ENCODE results near the gene ARRB1. TPM values are rescaled to one million over a fixed set of nuclear protein-coding genes. Genes with fewer than 3 reads are reported as not detected.

The ARRB1 gene
- total and polyA plus RNA-seq, 2 of the 13 experiments (the other 11 are each of a cell fraction or from before 2014, with no cell fraction given): 22.5 to 35.7 TPM

GRCh38 chr11:75323609-75324008 lies 27.9 kb downstream of the ARRB1 start (continued):
- TF ChIP-seq ZMYM3 (CRISPR knock-in tag; IDR thresholded peaks at IDR 0.05) (no peak), TSC22D2 (CRISPR knock-in tag; IDR thresholded peaks at IDR 0.05; ENCODE audit: borderline replicate concordance) (no peak), CHD2 (IDR thresholded peaks at IDR 0.05; ENCODE audit: low read depth, low read length) (no peak), ZNF33A (CRISPR knock-in tag; IDR thresholded peaks at IDR 0.05; ENCODE audit: borderline replicate concordance) (no peak), FOXA3 (CRISPR knock-in tag; IDR thresholded peaks at IDR 0.05) (peak; percentile 96), BCL3 (CRISPR knock-in tag; IDR thresholded peaks at IDR 0.05) (no peak), HOXD1 (CRISPR knock-in tag; IDR thresholded peaks at IDR 0.05) (no peak), KLF15 (CRISPR knock-in tag; IDR thresholded peaks at IDR 0.05; ENCODE audit: borderline replicate concordance) (no peak), KLF16 (CRISPR knock-in tag; IDR thresholded peaks at IDR 0.05) (no peak), ZNF75D (CRISPR knock-in tag; IDR thresholded peaks at IDR 0.05; ENCODE audit: borderline replicate concordance) (no peak), SOX6 (IDR thresholded peaks at IDR 0.05) (no peak), SOX6 (CRISPR knock-in tag; IDR thresholded peaks at IDR 0.05) (peak; percentile 57; the same call in 1 of the 2 replicates), SOX5 (CRISPR knock-in tag; IDR thresholded peaks at IDR 0.05; ENCODE audit: borderline replicate concordance) (peak; percentile 35; the same call in 1 of the 2 replicates), SMAD1 (CRISPR knock-in tag; IDR thresholded peaks at IDR 0.05; ENCODE audit: borderline replicate concordance, low read depth) (no peak), NFE2L1 (CRISPR knock-in tag; IDR thresholded peaks at IDR 0.05; ENCODE audit: borderline replicate concordance) (no peak), ZNF17 (CRISPR knock-in tag; IDR thresholded peaks at IDR 0.05) (no peak), SRSF4 (IDR thresholded peaks at IDR 0.05; ENCODE audit: low read depth, low read length, poor library complexity, severe bottlenecking) (no peak), HOMEZ (CRISPR knock-in tag; IDR thresholded peaks at IDR 0.05; ENCODE audit: low read depth) (peak; percentile 65)
- TF ChIP-seq, protein P1, sequence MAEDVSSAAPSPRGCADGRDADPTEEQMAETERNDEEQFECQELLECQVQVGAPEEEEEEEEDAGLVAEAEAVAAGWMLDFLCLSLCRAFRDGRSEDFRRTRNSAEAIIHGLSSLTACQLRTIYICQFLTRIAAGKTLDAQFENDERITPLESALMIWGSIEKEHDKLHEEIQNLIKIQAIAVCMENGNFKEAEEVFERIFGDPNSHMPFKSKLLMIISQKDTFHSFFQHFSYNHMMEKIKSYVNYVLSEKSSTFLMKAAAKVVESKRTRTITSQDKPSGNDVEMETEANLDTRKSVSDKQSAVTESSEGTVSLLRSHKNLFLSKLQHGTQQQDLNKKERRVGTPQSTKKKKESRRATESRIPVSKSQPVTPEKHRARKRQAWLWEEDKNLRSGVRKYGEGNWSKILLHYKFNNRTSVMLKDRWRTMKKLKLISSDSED (CRISPR knock-in tag; IDR thresholded peaks at IDR 0.05): no peak
- TF ChIP-seq, protein P2, sequence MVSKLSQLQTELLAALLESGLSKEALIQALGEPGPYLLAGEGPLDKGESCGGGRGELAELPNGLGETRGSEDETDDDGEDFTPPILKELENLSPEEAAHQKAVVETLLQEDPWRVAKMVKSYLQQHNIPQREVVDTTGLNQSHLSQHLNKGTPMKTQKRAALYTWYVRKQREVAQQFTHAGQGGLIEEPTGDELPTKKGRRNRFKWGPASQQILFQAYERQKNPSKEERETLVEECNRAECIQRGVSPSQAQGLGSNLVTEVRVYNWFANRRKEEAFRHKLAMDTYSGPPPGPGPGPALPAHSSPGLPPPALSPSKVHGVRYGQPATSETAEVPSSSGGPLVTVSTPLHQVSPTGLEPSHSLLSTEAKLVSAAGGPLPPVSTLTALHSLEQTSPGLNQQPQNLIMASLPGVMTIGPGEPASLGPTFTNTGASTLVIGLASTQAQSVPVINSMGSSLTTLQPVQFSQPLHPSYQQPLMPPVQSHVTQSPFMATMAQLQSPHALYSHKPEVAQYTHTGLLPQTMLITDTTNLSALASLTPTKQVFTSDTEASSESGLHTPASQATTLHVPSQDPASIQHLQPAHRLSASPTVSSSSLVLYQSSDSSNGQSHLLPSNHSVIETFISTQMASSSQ (IDR thresholded peaks at IDR 0.05; ENCODE audit: low read depth): peak; percentile 75
- TF ChIP-seq, protein P2 (CRISPR knock-in tag; IDR thresholded peaks at IDR 0.05; ENCODE audit: borderline replicate concordance): peak; percentile 36; the same call in 1 of the 2 replicates
- TF ChIP-seq, protein P3, sequence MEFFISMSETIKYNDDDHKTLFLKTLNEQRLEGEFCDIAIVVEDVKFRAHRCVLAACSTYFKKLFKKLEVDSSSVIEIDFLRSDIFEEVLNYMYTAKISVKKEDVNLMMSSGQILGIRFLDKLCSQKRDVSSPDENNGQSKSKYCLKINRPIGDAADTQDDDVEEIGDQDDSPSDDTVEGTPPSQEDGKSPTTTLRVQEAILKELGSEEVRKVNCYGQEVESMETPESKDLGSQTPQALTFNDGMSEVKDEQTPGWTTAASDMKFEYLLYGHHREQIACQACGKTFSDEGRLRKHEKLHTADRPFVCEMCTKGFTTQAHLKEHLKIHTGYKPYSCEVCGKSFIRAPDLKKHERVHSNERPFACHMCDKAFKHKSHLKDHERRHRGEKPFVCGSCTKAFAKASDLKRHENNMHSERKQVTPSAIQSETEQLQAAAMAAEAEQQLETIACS (CRISPR knock-in tag; IDR thresholded peaks at IDR 0.05): no peak
